ENCODE data around the gene RUNX2. TPM values are rescaled to one million over a fixed set of nuclear protein-coding genes. Genes with fewer than 3 reads are reported as not detected.

Gene RUNX2
- total RNA-seq, 1 donor from 2014 or later, result not detected

GRCh38 chr6:45687570-45687969, 359.4 kb downstream of the RUNX2 start:
- Mint-ChIP-seq H3K9me3 (ENCODE audit: unreplicated experiment) (peaks cover 4% of the 10 kb centered on the region), H3K36me3 (ENCODE audit: unreplicated experiment) (no peaks in the 10 kb centered on the region), H3K4me1 (ENCODE audit: low read depth, unreplicated experiment) (peaks cover 2% of the 10 kb centered on the region), H3K27me3 (ENCODE audit: unreplicated experiment) (no peaks in the 10 kb centered on the region), H3K27ac (ENCODE audit: unreplicated experiment) (no peak overlapping the region), H3K4me3 (ENCODE audit: unreplicated experiment) (no peak overlapping the region)
- no peak for TF ChIP-seq CTCF (IDR thresholded peaks at IDR 0.05; ENCODE audit: partially characterized antibody, unreplicated experiment)
- no peak for DNase-seq

GRCh38 chr6:45688180-45688579, 360.1 kb downstream of the RUNX2 start:
- Mint-ChIP-seq H3K4me3 (ENCODE audit: unreplicated experiment) (no peak overlapping the region), H3K27ac (ENCODE audit: unreplicated experiment) (no peak overlapping the region), H3K4me1 (ENCODE audit: low read depth, unreplicated experiment) (peaks cover 2% of the 10 kb centered on the region), H3K36me3 (ENCODE audit: unreplicated experiment) (no peaks in the 10 kb centered on the region), H3K27me3 (ENCODE audit: unreplicated experiment) (no peaks in the 10 kb centered on the region), H3K9me3 (ENCODE audit: unreplicated experiment) (peaks cover 4% of the 10 kb centered on the region)
- no peak for DNase-seq
- no peak for TF ChIP-seq CTCF (IDR thresholded peaks at IDR 0.05; ENCODE audit: partially characterized antibody, unreplicated experiment)

DNA sequence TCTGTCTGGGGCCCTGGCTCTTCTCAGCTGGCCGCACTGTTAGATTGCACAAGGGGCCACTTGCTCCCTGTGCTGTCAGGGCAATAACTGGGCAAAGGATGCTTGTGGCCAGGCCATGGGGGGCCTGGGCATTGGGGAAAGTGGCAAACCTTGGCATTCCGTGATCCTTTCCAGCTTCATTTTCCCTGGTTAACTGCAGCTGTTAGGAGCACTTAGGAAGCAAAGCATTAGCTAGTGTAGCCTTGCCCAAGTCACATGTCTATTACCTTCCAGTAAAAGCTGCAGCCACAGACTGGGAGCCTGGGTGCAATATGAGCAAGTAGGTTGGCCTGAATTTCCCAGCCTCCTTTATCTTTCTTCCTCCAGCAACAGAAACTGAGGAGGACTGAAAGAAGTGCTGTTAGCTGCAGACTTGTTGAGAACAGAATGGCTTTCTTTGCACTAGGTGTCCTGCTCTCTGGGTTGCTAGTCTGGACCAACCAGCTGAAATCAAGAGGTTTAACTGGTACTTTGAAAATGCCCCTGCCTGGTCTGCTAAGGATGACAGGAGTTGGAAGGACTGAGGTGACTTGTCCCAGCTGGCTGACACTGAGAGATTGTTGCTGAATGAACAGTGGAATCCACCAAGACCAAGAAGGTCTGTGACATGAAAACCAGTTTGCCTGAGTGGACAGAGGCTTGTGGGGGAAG, 361.9 kb downstream of the RUNX2 start:
- DNase-seq, result no peak
- TF ChIP-seq CTCF (IDR thresholded peaks at IDR 0.05; ENCODE audit: partially characterized antibody, unreplicated experiment), result no peak
- no peaks in the 10 kb centered on the region for H3K36me3 Mint-ChIP-seq (ENCODE audit: unreplicated experiment)
- no peaks in the 10 kb centered on the region for H3K27me3 Mint-ChIP-seq (ENCODE audit: unreplicated experiment)
- H3K4me1 Mint-ChIP-seq (ENCODE audit: low read depth, unreplicated experiment), result peaks cover 2% of the 10 kb centered on the region
- H3K9me3 Mint-ChIP-seq (ENCODE audit: unreplicated experiment), result peaks cover 4% of the 10 kb centered on the region
- H3K27ac Mint-ChIP-seq (ENCODE audit: unreplicated experiment), result no peak overlapping the region
- H3K4me3 Mint-ChIP-seq (ENCODE audit: unreplicated experiment), result no peak overlapping the region

DNA sequence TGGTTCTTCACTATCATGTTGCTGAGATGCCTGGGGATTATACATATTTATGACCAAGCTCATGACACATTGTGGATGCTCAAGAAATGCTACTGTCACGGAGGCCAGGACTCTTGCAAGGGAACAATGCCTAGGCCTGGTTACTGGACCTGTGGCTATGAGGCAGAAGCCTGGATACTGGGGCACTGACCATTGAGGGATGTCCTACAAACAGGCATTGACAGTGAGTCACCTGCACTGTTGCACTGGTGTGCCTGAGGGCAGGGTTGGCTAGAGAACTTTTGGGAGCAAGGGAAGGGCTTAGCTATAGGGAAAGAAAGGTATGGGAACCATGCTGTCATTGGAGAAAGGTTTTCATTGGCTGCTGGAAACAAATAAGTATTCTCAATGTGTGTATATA, 362.7 kb downstream of the RUNX2 start:
- no peak for TF ChIP-seq CTCF (IDR thresholded peaks at IDR 0.05; ENCODE audit: partially characterized antibody, unreplicated experiment)
- Mint-ChIP-seq H3K36me3 (ENCODE audit: unreplicated experiment) (no peaks in the 10 kb centered on the region), H3K27ac (ENCODE audit: unreplicated experiment) (no peak overlapping the region), H3K9me3 (ENCODE audit: unreplicated experiment) (peaks cover 4% of the 10 kb centered on the region), H3K4me1 (ENCODE audit: low read depth, unreplicated experiment) (peaks cover 2% of the 10 kb centered on the region), H3K4me3 (ENCODE audit: unreplicated experiment) (no peak overlapping the region), H3K27me3 (ENCODE audit: unreplicated experiment) (no peaks in the 10 kb centered on the region)
- no peak for DNase-seq

GRCh38 chr6:45691426-45691825, 363.3 kb downstream of the RUNX2 start:
- TF ChIP-seq CTCF (IDR thresholded peaks at IDR 0.05; ENCODE audit: partially characterized antibody, unreplicated experiment), result no peak
- no peak for DNase-seq
- no peak overlapping the region for H3K4me3 Mint-ChIP-seq (ENCODE audit: unreplicated experiment)
- H3K4me1 Mint-ChIP-seq (ENCODE audit: low read depth, unreplicated experiment), result peaks cover 2% of the 10 kb centered on the region
- H3K27me3 Mint-ChIP-seq (ENCODE audit: unreplicated experiment), result no peaks in the 10 kb centered on the region
- H3K27ac Mint-ChIP-seq (ENCODE audit: unreplicated experiment), result no peak overlapping the region
- no peaks in the 10 kb centered on the region for H3K36me3 Mint-ChIP-seq (ENCODE audit: unreplicated experiment)
- H3K9me3 Mint-ChIP-seq (ENCODE audit: unreplicated experiment), result peaks cover 4% of the 10 kb centered on the region
